GM12892 (cell line): ENCODE data around the gene POTEJ. TPM values are rescaled to one million over a fixed set of nuclear protein-coding genes. Genes with fewer than 3 reads are reported as not detected.
"Not testable (repeated sequence)": the region's sequence is repeated elsewhere in the genome, so short reads cannot be mapped to it uniquely, and the experiment has no call there.

Experiments used
- DNase-seq: peaks from one replicate; pipeline ENCODE4 v3.0.0; 2011; ENCODE audit not compliant: insufficient read length
- FAIRE-seq: peaks from 2 replicates; lab custom pipeline; 2011; peaks lifted over from hg19 to GRCh38; lab: Jason Lieb, UNC
- polyA plus RNA-seq: library from polyadenylated mRNA; unstranded; fragments of >200 nt; gene quantifications from one replicate; pipeline ENCODE4 v1.2.1, GENCODE V29; 2012; ENCODE audit warnings: missing spikeins, inconsistent platforms; ENCODE audit not compliant: missing spikeins

Gene POTEJ
- 0.15 TPM for polyA plus RNA-seq

DNA sequence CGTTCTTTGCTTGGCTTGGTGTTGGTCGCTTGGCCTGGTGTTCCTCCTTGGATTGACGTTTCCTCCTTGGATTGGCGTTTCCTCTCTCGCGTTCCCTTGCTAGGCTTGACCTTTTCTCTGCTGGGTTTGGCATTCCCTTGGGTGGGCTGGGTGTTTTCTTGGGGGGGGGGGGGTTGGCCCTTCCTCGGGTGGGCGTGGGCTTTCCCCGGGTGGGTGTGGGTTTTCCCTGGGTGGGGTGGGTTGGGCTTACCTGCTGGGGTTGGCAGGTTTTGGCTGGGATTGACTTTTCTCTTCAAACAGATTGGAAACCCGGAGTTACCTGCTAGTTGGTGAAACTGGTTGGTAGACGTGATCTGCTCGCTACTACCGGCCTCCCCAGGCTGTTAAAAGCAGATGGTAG, at the start of gene POTEJ:
TSS of gene POTEJ (plus strand) at position 301 of the 400 bp plus-strand sequence. CDS start at position 394, 93 bp downstream.
- not testable (repeated sequence) for FAIRE-seq, DNase-seq

DNA sequence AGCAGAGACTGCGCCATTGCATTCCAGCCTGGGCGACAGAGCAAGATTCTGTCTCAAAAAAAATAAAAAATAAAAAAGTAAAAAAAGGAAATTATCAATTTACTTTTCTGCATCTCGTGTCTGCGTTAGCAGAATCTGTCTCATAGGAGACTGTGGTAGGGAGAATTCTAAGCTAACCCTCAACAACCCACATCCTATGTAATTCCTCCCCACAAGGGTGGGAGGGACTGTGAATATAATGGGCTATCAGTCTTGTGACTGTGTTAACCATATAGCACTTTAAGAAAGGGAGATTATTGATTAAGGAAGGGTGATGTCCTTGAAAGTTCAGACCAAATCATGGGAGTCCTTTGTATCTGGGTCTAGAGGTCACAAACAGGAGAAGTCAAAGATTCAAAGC, 45.1 kb upstream of the POTEJ start:
- DNase-seq, FAIRE-seq: not testable (repeated sequence)

DNA sequence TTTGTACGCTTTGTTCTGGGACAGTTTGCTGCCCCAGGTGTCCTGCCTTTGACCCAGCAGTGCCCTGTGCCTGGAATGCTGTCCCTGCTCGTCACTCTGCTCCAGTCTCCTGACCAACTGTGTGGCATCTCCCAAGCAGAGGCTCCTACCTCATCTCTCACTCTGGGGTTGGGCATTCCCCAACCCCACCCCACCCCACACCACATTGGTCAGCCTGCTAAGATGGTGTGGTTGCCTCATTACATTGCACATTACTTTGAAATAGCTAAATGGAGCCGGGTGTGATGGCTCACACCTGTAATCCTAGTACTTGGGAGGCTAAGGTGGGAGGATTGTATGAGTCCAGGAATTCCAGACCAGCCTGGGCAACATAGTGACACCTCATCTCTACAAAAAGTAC, 39.3 kb upstream of the POTEJ start:
- DNase-seq, FAIRE-seq: not testable (repeated sequence)

GRCh38 chr2:130574230-130574629, 37.0 kb upstream of the POTEJ start:
- not testable (repeated sequence) for FAIRE-seq, DNase-seq

GRCh38 chr2:130576209-130576784, 34.9 kb upstream of the POTEJ start:
- not testable (repeated sequence) for FAIRE-seq

GRCh38 chr2:130577559-130577958, 33.7 kb upstream of the POTEJ start:
- FAIRE-seq, DNase-seq: not testable (repeated sequence)

More at GRCh38 chr2:130576209-130576784, 34.9 kb upstream of the POTEJ start:
- DNase-seq, result not testable (repeated sequence)

DNA sequence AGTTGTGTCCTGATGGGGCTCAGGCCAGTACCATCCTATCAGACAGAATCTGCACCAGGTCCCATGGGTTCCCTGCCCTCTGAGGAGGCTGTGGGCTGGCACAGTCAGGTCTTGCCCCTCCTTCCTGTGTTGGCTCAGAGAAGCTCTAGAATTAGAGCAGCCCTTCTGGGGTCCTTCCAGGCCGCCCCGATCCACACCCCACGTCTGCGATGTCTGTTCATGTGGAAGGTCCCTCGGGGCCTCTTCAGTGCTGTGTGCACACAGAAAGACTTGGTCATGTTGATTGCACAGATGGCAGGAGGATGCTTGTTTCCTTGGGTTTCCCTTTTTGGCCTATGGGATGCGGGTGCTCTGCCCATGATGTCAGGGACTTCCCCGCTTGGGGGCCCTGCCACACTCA, 32.1 kb upstream of the POTEJ start:
- FAIRE-seq, DNase-seq: not testable (repeated sequence)

DNA sequence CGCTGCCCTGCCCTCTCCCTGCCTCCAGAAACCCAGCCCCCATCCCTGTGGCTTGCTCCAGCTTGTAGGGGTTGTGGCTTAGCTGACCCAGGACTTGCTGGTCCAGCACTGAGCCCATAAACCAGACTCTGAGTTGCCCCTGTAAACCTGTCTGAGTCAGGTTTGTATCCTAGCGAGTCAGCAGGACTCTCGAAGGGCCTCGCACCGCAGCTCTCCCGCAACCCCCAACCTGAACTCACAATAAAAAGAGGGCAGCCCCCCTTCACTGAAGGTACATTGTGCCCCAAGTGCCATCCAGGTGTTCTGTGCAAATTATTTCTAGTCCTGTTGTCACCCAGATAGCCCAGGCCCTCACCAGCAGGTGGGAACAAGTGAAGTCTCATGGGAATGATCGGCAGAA, 29.7 kb upstream of the POTEJ start:
- FAIRE-seq, DNase-seq: not testable (repeated sequence)

- DNase-seq, FAIRE-seq: not testable (repeated sequence)
These were observed 28.3 kb upstream of the POTEJ start for GRCh38 chr2:130582970-130583369.

GRCh38 chr2:130583582-130583981, 27.7 kb upstream of the POTEJ start:
- DNase-seq, FAIRE-seq: not testable (repeated sequence)

DNA sequence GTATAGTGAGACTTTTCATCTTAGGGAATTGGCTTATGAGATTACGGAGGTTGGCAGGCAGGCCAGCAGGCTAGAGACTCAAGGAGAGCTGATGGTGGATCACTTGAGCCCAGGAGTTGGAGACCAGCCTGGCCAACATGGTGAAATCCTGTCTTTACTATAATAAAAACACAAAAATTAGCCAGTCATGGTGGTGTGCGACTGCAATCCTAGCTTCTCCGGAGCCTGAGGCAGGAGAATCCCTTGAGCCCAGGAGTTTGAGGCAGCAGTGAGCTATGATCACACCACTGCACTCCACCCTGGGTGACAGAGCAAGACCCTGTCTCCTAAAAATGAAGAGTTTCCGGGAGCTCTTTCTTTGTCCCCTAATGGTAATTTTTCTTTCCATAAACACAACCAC, 26.5 kb upstream of the POTEJ start:
- DNase-seq, FAIRE-seq: not testable (repeated sequence)

DNA sequence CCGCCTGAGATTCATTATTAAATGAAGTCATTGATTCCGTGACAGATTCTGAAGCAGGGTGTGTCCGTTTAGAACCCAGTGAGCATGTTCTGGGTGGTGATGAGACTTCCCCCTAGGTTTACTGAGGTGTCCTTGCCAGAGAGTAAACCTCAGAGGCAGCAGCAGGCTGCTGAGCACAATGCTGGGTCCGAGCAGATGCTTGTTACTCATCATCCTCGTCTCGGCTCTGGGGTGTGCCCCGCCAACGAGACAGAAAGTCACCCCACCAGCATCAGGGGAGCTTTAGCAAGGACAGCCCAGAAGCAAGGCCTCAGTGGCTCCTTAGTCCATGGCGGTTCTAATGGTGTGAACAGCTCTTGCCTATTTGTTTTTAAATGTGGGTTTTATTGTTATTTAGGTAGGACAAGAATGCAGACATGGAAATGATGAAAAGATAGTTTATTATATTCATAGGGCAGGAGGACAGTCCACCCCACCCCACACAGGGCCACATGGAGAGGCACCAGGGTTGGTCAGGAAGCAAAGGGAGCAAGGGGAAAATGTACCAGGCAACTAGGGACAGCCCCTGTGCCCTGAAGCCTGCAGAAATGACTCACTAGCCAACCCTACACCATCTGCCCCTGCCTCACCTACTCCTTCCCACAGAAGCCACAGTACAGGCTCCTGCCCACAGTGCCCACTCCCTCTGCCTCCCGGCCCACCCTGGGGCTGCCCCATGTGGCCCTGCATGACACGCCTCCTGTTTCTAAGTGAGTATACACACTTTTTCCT, 22.4 kb upstream of the POTEJ start:
- peak; percentile 68 for FAIRE-seq
- not testable (repeated sequence) for DNase-seq

DNA sequence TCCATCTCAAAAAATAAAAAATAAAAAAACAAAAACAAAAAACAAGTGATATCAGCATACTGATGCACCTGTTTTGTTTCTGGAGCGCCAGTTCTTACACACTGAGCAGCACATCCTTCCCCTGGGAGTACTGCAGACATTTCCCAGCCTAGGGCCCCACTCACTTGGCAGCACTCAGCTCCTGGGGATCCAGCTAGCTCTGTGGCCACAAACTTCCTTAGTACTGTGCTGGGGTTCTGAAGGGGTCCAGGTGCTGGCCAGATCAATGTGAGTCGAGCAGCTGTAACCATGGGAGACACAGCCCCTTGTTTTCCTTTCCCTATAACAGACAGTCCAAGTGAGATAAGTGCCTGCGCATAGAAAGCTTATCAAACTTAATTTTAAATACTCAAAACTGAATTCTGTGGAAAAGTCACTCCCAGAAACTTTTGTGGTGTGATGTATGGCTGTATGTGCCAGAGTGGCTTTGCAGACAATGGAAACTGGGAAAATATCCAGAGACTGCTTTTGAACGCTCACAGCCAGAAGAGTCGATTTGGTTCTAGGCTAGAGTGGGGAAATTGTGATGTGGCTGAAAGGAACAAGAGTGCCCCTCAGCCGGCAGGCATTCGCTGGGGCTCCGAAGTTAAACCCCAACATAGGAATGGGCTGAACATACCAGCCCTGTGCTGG, 20.9 kb upstream of the POTEJ start:
- not testable (repeated sequence) for FAIRE-seq, DNase-seq

GRCh38 chr2:130590842-130591359, 20.3 kb upstream of the POTEJ start:
- not testable (repeated sequence) for FAIRE-seq, DNase-seq

DNA sequence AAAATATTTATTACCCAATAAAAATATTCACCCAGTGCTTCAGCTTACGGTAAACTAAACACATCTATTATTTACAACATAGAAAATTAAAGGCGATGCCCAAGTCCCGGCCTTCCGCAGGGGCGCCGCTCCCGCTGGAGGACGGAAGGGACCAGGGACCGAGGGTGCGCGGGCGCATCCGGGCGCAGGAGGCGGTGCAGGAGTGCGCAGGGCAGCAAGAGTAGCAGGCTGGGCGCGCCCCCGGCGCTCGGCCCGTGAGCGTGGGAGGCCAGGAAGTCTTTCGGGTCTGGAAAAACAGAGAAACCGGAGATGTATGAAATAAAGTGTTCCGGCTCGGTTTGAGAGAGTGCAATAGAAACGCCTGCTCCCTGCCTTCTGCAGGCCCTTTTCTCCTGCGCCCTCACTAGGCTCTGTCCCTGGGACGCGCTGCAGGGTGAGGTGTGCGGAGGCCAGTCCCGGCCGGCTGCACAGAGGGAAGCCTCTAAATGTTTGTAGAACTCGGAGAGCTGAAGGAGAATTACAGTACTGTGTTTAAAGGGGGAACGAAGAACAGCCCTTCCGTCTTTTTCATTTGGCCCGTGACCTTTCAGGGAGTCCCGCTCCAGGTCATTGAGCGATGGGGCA, 18.3 kb upstream of the POTEJ start:
- DNase-seq, FAIRE-seq: not testable (repeated sequence)

DNA sequence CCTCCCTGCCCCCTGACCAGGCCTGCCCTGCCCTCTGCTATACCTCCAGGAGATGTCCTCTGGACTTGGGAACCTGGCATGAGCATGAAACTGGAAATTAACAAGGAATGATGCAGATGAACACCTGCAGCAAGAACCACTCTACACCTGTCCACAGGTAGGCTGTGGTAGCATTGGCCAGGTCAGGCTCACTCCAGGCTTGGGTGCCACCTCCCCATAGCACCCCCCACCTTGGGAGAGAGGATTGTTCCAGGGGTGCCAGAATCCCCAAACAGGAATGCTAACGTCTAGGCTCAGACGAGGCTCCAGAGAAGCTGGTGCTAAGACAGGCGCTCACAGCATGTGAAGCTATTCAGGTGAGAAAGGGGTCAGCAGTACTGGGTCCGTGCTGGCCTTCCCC, 17.2 kb upstream of the POTEJ start:
- not testable (repeated sequence) for FAIRE-seq, DNase-seq

- not testable (repeated sequence) for FAIRE-seq, DNase-seq
These were observed 14.5 kb upstream of the POTEJ start for GRCh38 chr2:130596757-130597156.

DNA sequence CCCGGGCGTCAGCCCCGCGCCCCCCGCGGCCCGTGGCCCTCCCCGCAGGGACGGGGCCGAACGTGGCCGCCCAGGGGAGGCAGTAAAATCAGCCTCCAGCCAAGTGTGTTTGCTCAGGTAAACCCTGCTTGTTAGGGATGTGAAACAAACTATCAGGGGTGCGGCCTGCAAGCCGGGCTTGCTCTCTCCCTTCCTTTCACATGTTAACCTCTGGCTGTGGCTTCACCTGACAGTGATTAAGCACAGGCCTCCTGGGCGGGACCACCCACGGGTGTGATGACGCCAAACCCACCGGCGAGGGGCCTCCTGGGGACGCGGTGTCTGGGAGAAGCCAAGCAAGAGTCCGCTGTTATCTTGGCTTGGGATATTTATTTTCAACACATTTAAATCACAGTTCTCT, 13.2 kb upstream of the POTEJ start:
- not testable (repeated sequence) for FAIRE-seq, DNase-seq

GRCh38 chr2:130598463-130598862, 12.8 kb upstream of the POTEJ start:
- FAIRE-seq, result not testable (repeated sequence)

DNA sequence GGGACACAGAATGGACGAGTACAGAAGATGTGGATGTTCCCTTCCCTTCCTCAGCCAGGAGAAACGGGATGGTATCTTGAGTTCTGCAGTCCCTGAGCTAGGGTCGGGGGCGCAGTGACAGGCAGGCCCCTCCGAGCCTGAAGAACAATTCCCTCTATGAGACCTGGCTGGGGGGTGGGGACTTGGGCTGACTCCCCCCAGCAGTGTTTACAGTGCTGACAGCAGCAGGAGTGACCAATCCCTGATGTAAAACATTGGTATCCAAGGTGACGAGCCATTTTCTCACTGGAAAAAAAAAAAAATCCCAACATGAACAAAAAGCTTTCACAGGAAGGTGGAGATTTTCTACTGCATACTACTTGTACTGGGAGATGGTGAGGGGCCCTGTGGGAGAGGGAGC, 11.8 kb upstream of the POTEJ start, which contains the start of gene CFC1:
TSS of gene CFC1 (minus strand) at position 183 of the 400 bp plus-strand sequence. CDS start 288 bp downstream, outside the sequence.
- FAIRE-seq, DNase-seq: not testable (repeated sequence)

More at GRCh38 chr2:130598463-130598862, 12.8 kb upstream of the POTEJ start:
- DNase-seq, result not testable (repeated sequence)
